Panc1 (cell line): ENCODE data around the gene FAM199X. TPM values are rescaled to one million over a fixed set of nuclear protein-coding genes. Genes with fewer than 3 reads are reported as not detected.

Experiments
- ATAC-seq: fragments of 200-7000 bp; cut with Tn5 transposase; 2 replicates; pipeline ENCODE4 v1.9.1; 2020; ENCODE audit warnings: mild to moderate bottlenecking, moderate library complexity
- BruUV-seq: library from RNA; stranded (reverse); fragments of 400-500 nt; replicated peaks from 2 replicates; lab custom pipeline; 2021; lab: Mats Ljungman, UMichigan
- CTCF ChIA-PET: fragments of 300-600 bp; sonication (Branson Sonifier 250); formaldehyde crosslinking; loops from one replicate; lab custom pipeline; 2022; ENCODE audit warnings: antibody characterized with exemption; lab: Charles Lee
- POLR2A ChIA-PET: fragments of 300-600 bp; sonication (Branson Sonifier 250); formaldehyde crosslinking; loops from one replicate; lab custom pipeline; 2022; ENCODE audit warnings: antibody characterized with exemption; lab: Charles Lee
- DNase-seq: peaks from one replicate; pipeline ENCODE4 v3.0.0-alpha.2; 2010; ENCODE audit warnings: low read depth, low spot score
- H3K27ac ChIP-seq: 2 replicates; pipeline ENCODE4 v1.5.1; 2011; ENCODE audit warnings: mild to moderate bottlenecking, low read length, inconsistent platforms
- H3K27me3 ChIP-seq: fragments of 200-500 bp; sonication (Bioruptor generic); 2 replicates; pipeline ENCODE4 v1.6.0; 2014; ENCODE audit warnings: low read length, inconsistent platforms; ENCODE audit not compliant: control insufficient read depth, insufficient read depth
- H3K36me3 ChIP-seq: fragments of 200-500 bp; sonication (Bioruptor generic); 2 replicates; pipeline ENCODE4 v1.5.1; 2014; ENCODE audit warnings: inconsistent platforms, mild to moderate bottlenecking, low read length, moderate library complexity; ENCODE audit not compliant: control insufficient read depth, insufficient read depth
- H3K4me1 ChIP-seq: 2 replicates; pipeline ENCODE4 v1.5.1; 2011; ENCODE audit warnings: inconsistent platforms, mild to moderate bottlenecking, low read length, moderate library complexity; ENCODE audit not compliant: control insufficient read depth, insufficient read depth
- H3K4me3 ChIP-seq, 2 experiments: 2 replicates each; pipeline ENCODE4 v1.5.1; 2011 to 2012; ENCODE audit warnings: low read depth in 2 of 2, low read length in 2 of 2, mild to moderate bottlenecking in 2 of 2, inconsistent platforms in 1 of 2, moderate library complexity in 1 of 2
- H3K9me3 ChIP-seq: fragments of 200-500 bp; sonication (Bioruptor generic); 2 replicates; pipeline ENCODE4 v1.5.1; 2014; ENCODE audit warnings: low read depth, mild to moderate bottlenecking, inconsistent platforms, low read length, moderate library complexity; ENCODE audit not compliant: control insufficient read depth, insufficient read depth
- POLR2AphosphoS5 ChIP-seq: IDR thresholded peaks from 2 replicates; pipeline ENCODE4 v1.6.1; 2012; ENCODE audit warnings: mild to moderate bottlenecking, low read depth, low read length, moderate library complexity
- SIN3A ChIP-seq: IDR thresholded peaks from 2 replicates; pipeline ENCODE4 v1.6.1; 2012; ENCODE audit warnings: low read depth, mild to moderate bottlenecking, low read length, moderate library complexity, borderline replicate concordance; ENCODE audit not compliant: insufficient read depth
- TCF7L2 ChIP-seq: IDR thresholded peaks from 2 replicates; pipeline ENCODE4 v1.6.1; 2011; ENCODE audit warnings: mild to moderate bottlenecking, low read depth, low read length, inconsistent platforms
- in situ Hi-C: cut with HindIII; loops from 2 replicates; pipeline ENCODE4 v1.10.0; 2016; ENCODE audit warnings: low sequenced_read_pairs, low pct_unique_long_range_greater_than_20kb
- intact Hi-C: fragments of 100-400 bp; cut with micrococcal nuclease; formaldehyde crosslinking; loops from one replicate; pipeline ENCODE4 v1.10.0; 2022; ENCODE audit not compliant: unreplicated experiment
- total RNA-seq: library from RNA; stranded (reverse); gene quantifications from one replicate; pipeline ENCODE4 v1.2.1, GENCODE V29; 2021; ENCODE audit not compliant: unreplicated experiment
- TF ChIP-seq, protein P1 (sequence below): fragments of 450-650 bp; IDR thresholded peaks from 2 replicates; pipeline ENCODE4 v1.5.1; 2017; ENCODE audit warnings: mild to moderate bottlenecking
- TF ChIP-seq, protein P2 (sequence below), 2 experiments: IDR thresholded peaks; 2 replicates each; pipeline ENCODE4 v1.6.1; 2011 to 2012; ENCODE audit warnings: low read depth in 2 of 2, control low read depth in 1 of 2, low read length in 1 of 2, mild to moderate bottlenecking in 1 of 2, moderate library complexity in 1 of 2; ENCODE audit not compliant: insufficient read depth in 1 of 2

The FAM199X gene
- total RNA-seq, 1 experiment from 2014 or later = 56.8 TPM

DNA sequence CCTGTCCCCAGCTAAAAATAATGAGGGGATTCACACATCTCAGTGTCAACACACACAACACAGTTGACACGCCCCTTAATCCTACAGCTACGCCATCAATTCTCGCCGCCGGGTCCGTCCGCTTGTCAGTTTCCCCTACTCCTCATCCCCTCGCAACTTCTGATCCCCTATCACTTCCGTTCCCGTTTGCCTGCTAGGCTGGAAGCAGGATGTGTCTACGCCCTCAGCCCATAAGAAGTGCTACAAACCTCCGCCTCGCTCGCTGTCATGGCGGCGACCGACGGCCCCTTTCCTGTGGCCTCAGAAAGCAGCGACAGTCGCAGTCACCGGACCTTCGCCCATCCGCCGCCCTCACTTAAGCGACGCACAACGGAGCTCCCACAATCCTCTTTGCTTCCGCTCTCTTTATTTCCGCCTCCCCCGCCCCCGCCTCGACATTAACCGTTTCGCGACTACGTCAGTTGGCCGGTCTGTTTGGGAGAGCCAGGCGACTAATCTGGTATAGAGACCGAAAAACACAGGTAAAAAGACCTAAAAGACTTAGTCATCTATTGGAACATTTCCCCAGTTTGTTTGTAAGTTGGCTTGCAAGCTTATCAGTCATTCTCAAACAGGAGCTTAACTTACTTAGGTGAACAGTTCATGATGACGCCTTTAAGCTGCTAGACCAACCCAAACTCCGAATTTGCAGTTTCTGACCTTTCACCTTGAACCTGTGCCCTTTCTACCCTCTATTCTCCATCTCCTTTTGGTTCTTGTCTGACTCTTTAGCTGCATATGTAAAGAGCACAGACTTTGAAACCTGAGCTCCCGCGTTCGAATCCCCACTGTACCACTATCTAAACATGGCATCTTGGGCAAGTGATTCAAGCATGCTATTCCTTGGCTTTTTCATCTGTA, 9.4 kb upstream of the FAM199X start, which contains the start of gene SLC25A53:
Gene SLC25A53 (minus strand): TSS at position 380 of the 900 bp plus-strand sequence. CDS start 51,752 bp downstream, outside the sequence.
- H3K27ac ChIP-seq = peak within 1 kb of the TSS; percentile 97
- H3K36me3 ChIP-seq = no peaks in the 10 kb centered on the region; the same call in 1 of the 2 replicates
- ATAC-seq (peak; percentile 98), DNase-seq (peak; percentile 80)
- TSS peak; percentile 96 for BruUV-seq
- peak; percentile 69; the same call in 1 of the 2 replicates for TF ChIP-seq POLR2AphosphoS5
- TF ChIP-seq TCF7L2 = peak; percentile 36; the same call in 1 of the 2 replicates
- TF ChIP-seq, protein P1, sequence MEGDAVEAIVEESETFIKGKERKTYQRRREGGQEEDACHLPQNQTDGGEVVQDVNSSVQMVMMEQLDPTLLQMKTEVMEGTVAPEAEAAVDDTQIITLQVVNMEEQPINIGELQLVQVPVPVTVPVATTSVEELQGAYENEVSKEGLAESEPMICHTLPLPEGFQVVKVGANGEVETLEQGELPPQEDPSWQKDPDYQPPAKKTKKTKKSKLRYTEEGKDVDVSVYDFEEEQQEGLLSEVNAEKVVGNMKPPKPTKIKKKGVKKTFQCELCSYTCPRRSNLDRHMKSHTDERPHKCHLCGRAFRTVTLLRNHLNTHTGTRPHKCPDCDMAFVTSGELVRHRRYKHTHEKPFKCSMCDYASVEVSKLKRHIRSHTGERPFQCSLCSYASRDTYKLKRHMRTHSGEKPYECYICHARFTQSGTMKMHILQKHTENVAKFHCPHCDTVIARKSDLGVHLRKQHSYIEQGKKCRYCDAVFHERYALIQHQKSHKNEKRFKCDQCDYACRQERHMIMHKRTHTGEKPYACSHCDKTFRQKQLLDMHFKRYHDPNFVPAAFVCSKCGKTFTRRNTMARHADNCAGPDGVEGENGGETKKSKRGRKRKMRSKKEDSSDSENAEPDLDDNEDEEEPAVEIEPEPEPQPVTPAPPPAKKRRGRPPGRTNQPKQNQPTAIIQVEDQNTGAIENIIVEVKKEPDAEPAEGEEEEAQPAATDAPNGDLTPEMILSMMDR = no peak
- TF ChIP-seq SIN3A = 0 out of 2 replicates have a peak, but pooled peaks have one; percentile 55
- POLR2A ChIA-PET = interaction anchor here (0.6 to 1.4 kb wide), 3 partner anchors 9 to 935 kb away, joined by 3 to 4 read pairs (median 4); no protein-coding TSS in a partner anchor
- intact Hi-C loops (no loop called here), in situ Hi-C loops (no loop called here)
- no peaks in the 10 kb centered on the region for H3K27me3 ChIP-seq
- peaks cover 5% of the 10 kb centered on the region; the same call in 1 of the 2 replicates for H3K4me1 ChIP-seq
- no peaks in the 10 kb centered on the region for H3K9me3 ChIP-seq
- CTCF ChIA-PET = interaction anchor here (0.9 to 1.3 kb wide), 2 partner anchors 9 to 39 kb away, joined by 3 to 7 read pairs; partner anchors contain the start of gene FAM199X
- peak within 1 kb of the TSS; percentile 69 to 99 for H3K4me3 ChIP-seq

DNA sequence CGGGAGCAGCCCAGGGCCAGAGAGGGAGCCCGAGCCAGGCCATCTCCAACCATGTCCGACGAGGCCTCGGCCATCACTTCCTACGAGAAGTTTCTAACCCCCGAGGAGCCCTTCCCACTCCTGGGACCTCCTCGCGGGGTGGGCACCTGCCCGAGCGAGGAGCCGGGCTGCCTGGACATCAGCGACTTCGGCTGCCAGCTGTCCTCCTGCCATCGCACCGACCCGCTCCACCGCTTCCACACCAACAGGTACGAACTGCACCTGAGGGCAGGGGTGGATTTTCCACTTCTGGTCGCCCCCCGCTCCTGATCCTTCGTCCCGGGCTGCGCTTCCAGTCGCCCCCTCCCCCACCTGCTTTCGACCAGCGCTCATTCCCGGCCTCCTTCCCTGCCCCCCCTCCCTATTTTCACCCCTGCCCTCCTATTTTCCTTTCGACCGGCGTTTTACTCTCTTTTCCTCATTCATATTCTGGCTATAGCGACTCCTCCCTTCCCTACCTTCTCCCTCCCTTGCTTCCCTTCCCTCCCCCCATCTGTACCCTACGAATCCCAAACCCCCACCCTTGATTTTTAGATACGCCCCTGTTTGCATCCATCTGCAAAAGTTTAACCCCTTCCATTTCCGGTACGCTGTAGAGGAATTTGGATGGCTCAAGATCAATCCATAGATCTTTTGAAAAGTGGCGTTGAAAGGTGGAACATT, 633 bp downstream of the FAM199X start:
- Histone ChIP-seq H3K4me3 (peak overlapping the region; percentile 88 to 97), H3K27me3 (no peaks in the 10 kb centered on the region), H3K36me3 (peaks cover 2% of the 10 kb centered on the region; the same call in 1 of the 2 replicates), H3K9me3 (no peaks in the 10 kb centered on the region), H3K27ac (peak overlapping the region; percentile 89), H3K4me1 (peaks cover 24% of the 10 kb centered on the region)
- BruUV-seq = no TSS peak
- POLR2A ChIA-PET = interaction anchor here (0.6 kb wide), 1 partner anchor 10 kb away, joined by 5 read pairs; no protein-coding TSS in a partner anchor
- DNase-seq = no peak
- ATAC-seq = no peak
- in situ Hi-C loops = no loop called here
- TF ChIP-seq POLR2AphosphoS5 = no peak
- intact Hi-C loops = no loop called here
- CTCF ChIA-PET = interaction anchor here (0.7 to 1.9 kb wide), 4 partner anchors 8 to 34 kb away, joined by 4 to 7 read pairs (median 5); partner anchors contain the start of gene SLC25A53

DNA sequence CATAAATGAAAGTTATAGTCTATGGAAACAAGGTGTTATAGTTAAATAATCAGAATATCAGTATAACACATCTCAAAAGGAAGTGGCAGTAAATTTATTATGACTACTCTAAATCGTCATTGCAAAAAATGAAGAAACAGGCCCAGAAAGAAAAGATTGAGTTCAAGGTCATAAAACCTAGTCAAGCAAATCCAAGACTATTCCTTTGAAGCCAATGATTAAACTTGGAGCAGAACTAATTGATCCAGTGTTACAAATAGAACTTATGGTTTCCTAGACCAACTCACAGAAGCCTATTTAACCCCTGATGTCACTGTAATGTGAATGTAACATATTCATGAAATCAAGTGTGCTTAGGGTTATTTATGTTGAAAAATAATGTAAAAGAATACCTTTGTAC, 1.9 kb downstream of the FAM199X start:
- ATAC-seq (no peak), DNase-seq (no peak)
- POLR2A ChIA-PET = no interaction called here
- in situ Hi-C loops (no loop called here), intact Hi-C loops (no loop called here)
- peak overlapping the region; percentile 89 for H3K27ac ChIP-seq
- CTCF ChIA-PET = no interaction called here
- peaks cover 2% of the 10 kb centered on the region; the same call in 1 of the 2 replicates for H3K36me3 ChIP-seq
- TSS peak; percentile 73 for BruUV-seq
- TF ChIP-seq TCF7L2 = no peak
- TF ChIP-seq, protein P2, sequence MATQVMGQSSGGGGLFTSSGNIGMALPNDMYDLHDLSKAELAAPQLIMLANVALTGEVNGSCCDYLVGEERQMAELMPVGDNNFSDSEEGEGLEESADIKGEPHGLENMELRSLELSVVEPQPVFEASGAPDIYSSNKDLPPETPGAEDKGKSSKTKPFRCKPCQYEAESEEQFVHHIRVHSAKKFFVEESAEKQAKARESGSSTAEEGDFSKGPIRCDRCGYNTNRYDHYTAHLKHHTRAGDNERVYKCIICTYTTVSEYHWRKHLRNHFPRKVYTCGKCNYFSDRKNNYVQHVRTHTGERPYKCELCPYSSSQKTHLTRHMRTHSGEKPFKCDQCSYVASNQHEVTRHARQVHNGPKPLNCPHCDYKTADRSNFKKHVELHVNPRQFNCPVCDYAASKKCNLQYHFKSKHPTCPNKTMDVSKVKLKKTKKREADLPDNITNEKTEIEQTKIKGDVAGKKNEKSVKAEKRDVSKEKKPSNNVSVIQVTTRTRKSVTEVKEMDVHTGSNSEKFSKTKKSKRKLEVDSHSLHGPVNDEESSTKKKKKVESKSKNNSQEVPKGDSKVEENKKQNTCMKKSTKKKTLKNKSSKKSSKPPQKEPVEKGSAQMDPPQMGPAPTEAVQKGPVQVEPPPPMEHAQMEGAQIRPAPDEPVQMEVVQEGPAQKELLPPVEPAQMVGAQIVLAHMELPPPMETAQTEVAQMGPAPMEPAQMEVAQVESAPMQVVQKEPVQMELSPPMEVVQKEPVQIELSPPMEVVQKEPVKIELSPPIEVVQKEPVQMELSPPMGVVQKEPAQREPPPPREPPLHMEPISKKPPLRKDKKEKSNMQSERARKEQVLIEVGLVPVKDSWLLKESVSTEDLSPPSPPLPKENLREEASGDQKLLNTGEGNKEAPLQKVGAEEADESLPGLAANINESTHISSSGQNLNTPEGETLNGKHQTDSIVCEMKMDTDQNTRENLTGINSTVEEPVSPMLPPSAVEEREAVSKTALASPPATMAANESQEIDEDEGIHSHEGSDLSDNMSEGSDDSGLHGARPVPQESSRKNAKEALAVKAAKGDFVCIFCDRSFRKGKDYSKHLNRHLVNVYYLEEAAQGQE (IDR thresholded peaks at IDR 0.05; ENCODE audit: insufficient read depth in 1 of 2, low read depth in 2 of 2, low read length in 1 of 2) = no peak
- no peak for TF ChIP-seq SIN3A
- no peak for TF ChIP-seq POLR2AphosphoS5
- TF ChIP-seq, protein P1 = no peak
- H3K4me1 ChIP-seq = peaks cover 24% of the 10 kb centered on the region
- H3K9me3 ChIP-seq = no peaks in the 10 kb centered on the region
- peak overlapping the region; percentile 88 to 97 for H3K4me3 ChIP-seq
- no peaks in the 10 kb centered on the region for H3K27me3 ChIP-seq
